Activated T-helper 2 cell treated with anti-CD3 and anti-CD28 coated beads, Interferon-gamma antibody, Interleukin-2, Interleukin-4, amounts not matched to agents 10 μg/mL and 5 μg/mL and 100 μg/mL, durations not matched to agents 14 hours and 24 hours and 36 hours (primary cell): ENCODE results near the gene ASGR1. TPM values are rescaled to one million over a fixed set of nuclear protein-coding genes. Genes with fewer than 3 reads are reported as not detected.

ENCODE experiments used
- DNase-seq: peaks from one replicate; pipeline ENCODE4 v3.0.0; 2021; ENCODE audit warnings: low spot score
- H3K27ac Mint-ChIP-seq: one replicate; pipeline ENCODE4 v1.8.0; 2021; ENCODE audit warnings: mixed read lengths
- H3K27me3 Mint-ChIP-seq: one replicate; pipeline ENCODE4 v1.8.0; 2021; ENCODE audit warnings: low read depth, mixed read lengths
- H3K36me3 Mint-ChIP-seq: one replicate; pipeline ENCODE4 v1.8.0; 2021; ENCODE audit warnings: low read depth, mixed read lengths
- H3K4me1 Mint-ChIP-seq: one replicate; pipeline ENCODE4 v1.8.0; 2021; ENCODE audit warnings: low read depth, mixed read lengths
- H3K4me3 Mint-ChIP-seq: one replicate; pipeline ENCODE4 v1.8.0; 2021; ENCODE audit warnings: low read depth, mild to moderate bottlenecking, moderate library complexity, mixed read lengths
- H3K9me3 Mint-ChIP-seq: one replicate; pipeline ENCODE4 v1.8.0; 2021; ENCODE audit warnings: mixed read lengths
- intact Hi-C: fragments of 100-400 bp; cut with micrococcal nuclease; formaldehyde crosslinking; loops from one replicate; pipeline ENCODE4 v1.15.1; 2023
- total RNA-seq: library from RNA; stranded (reverse); gene quantifications from 2 replicates; pipeline ENCODE4 v1.2.3, GENCODE V29; 2022

ASGR1 gene, protein sequence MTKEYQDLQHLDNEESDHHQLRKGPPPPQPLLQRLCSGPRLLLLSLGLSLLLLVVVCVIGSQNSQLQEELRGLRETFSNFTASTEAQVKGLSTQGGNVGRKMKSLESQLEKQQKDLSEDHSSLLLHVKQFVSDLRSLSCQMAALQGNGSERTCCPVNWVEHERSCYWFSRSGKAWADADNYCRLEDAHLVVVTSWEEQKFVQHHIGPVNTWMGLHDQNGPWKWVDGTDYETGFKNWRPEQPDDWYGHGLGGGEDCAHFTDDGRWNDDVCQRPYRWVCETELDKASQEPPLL
- total RNA-seq = 1.7 and 1.8 TPM in 2 replicates

DNA sequence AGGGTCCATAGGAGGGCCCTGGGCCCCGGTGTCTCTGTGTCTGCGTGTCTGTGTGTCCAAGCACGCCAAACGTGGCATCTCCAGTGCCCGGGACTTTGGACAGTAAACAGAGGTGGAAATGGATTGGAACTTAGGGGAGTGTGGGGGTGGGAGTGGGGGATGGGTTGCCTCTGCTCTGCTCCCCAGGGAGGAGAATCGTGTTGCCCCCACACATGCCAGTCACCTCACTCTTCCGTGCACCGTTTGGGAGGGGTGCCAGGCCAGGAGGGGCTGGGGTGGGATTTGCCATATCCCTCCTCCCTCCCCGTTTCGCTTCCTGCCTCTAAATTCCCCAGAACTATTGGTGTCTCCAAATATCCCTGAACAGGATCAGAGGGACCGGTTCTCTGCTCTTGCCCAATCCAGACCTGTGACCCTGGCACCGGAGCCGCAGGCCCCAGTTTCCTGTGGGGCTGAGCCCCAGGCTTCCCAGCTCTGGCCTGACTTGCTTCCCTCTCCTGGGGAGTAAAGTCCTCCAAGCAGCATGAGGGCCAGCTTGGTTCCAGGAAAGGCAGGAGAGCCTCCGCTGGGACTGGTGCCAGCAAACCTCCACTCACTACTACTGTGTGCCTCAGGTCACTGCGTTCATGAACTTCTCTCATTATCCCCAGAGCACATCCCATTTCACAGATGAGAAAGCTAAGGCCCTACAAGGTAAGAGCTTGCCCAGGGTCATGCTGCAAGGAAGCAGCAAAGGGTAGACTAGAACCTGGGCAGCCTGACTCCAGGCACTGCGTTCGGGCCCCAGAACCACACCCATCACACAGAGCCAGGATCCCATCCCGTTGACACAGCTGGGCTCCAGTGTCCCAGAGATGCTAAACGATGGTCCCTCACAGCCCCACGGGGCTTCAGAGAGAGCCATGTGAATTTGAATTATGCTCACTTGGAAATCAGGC is at the start of gene ASGR1:
ASGR1 (minus strand) TSS at position 54 of the 938 bp plus-strand sequence. CDS start 807 bp downstream, outside the sequence.
- H3K27me3 Mint-ChIP-seq = peaks cover 7% of the 10 kb centered on the region
- H3K36me3 Mint-ChIP-seq = no peaks in the 10 kb centered on the region
- no peak within 1 kb of the TSS for H3K27ac Mint-ChIP-seq
- peaks cover 9% of the 10 kb centered on the region for H3K4me1 Mint-ChIP-seq
- intact Hi-C loops = no loop called here
- no peak for DNase-seq
- H3K9me3 Mint-ChIP-seq = no peaks in the 10 kb centered on the region
- H3K4me3 Mint-ChIP-seq = peak within 1 kb of the TSS; percentile 64

DNA sequence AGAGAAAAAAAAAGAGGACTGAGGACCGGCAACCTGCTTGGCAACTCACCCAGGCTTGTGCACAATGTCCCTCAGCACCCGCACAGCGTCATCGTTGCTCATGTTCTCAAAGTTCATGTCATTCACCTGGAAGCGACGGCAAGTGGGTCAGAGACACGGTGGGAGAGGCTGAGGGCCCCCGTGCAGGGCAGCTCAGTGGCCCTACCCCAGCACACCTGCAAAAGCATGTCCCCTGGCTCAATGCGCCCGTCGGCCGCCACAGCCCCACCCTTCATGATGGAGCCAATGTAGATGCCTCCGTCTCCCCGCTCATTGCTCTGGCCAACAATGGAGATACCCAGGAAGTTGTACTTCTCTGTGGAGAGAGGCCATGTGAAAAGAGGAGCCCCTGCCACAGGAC is 49.8 kb upstream of the ASGR1 start:
- no peaks in the 10 kb centered on the region for H3K9me3 Mint-ChIP-seq
- intact Hi-C loops = no loop called here
- no peak for DNase-seq
- no peak overlapping the region for H3K4me3 Mint-ChIP-seq
- H3K27ac Mint-ChIP-seq = no peak overlapping the region
- no peaks in the 10 kb centered on the region for H3K27me3 Mint-ChIP-seq
- peaks cover 60% of the 10 kb centered on the region for H3K36me3 Mint-ChIP-seq
- H3K4me1 Mint-ChIP-seq = peaks cover 20% of the 10 kb centered on the region

DNA sequence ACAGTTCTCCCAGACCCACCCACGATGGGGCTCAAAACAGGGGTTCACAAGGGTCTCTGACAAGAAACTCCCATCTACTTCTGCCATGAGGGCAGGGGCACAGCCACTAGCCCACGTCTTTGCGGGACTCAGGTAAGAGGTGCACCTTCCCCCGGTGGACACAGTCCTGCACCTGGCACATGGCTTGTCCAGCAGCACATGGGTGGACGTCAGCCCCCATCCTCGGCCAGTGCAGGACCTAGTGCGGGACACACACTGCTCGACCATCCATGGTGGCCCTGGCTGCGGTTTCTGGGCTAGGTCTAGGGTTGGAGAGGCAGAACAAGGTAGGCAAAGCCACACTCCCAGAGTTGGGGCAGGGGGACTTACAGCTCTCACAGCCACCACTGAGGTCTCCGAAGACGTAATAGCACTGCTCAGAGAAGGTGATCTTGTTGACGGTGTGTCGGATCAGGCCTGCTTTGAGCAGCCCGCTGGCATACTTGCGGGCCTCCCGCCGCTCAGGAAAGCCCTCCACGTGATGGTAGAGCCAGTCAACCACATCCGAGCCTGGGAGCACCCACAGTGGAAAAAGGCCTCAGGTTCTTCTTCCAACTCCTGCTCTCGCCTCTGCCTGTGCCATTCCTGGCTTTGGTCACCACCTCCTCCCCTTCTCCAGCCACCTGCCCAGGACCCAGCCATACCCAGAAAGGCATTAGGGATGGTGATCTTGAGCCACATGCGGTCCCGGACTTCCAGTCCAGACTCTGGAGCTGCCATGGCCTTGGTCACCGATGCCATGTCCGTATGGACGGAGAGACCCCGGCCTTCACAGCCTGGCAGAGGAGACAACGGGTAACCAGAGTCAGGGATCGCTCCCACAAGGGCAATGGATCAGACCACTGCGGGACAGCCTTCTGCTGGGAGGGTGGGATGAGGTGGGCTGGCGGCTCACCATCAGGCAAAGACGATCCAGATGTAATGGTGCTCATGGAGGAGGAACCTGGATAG is 47.8 kb upstream of the ASGR1 start:
- Mint-ChIP-seq H3K27me3 (no peaks in the 10 kb centered on the region), H3K27ac (no peak overlapping the region), H3K9me3 (no peaks in the 10 kb centered on the region), H3K4me3 (no peak overlapping the region), H3K4me1 (peaks cover 6% of the 10 kb centered on the region), H3K36me3 (peaks cover 74% of the 10 kb centered on the region)
- no peak for DNase-seq
- intact Hi-C loops = no loop called here

DNA sequence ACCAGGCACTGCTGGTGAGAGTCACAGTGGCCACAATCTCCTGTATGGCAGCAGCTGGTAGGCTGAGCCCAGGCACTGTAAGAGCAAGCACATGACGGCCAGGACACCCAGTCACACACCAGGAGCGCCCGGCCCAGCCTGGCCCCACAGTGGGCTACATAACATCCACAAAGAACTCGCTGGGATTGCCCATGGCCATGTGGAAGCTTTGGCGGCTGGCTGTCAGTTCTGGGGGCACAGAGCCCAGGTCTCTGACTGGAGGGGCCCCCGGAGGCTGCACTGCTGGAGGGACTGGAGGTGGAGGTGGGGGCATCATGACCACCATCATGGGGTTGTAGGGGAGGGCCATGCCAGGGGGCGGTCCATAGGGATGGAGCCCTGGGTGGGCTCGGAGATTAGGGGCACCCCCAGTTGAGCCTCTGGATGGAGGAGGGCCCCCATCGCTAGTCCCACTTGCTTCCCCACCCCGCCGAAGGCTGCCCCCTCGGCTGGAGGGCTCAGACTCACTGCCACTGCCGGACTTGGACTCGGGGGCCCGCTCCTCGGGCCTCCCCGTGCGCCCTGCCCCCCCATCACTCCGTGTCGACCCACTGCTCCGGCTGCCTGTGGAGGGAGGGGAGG is 46.7 kb upstream of the ASGR1 start:
- intact Hi-C loops = no loop called here
- no peak for DNase-seq
- Mint-ChIP-seq H3K27ac (no peak overlapping the region), H3K4me1 (peaks cover 13% of the 10 kb centered on the region), H3K36me3 (peaks cover 81% of the 10 kb centered on the region), H3K27me3 (no peaks in the 10 kb centered on the region), H3K9me3 (no peaks in the 10 kb centered on the region), H3K4me3 (no peak overlapping the region)

DNA sequence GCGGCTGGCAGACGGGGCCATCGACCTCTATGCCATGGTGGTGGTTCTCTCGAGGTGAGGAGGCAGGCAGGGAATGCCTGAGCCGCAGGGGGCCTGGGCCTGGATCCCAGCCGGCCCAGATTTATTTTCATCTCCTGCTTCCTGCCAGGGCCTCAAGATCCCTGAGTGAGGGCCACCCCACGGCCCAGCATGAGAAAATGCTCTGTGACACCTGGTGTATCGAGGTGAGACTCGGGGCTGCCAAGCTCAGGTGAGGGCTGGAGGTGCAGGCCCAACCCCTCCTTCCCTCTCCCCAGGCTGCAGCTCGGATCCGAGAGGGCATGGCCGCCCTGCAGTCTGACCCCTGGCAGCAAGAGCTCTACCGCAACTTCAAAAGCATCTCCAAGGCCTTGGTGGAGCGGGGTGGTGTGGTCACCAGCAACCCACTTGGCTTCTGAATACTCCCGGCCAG is 45.5 kb upstream of the ASGR1 start:
- H3K27ac Mint-ChIP-seq = no peak overlapping the region
- peaks cover 20% of the 10 kb centered on the region for H3K4me1 Mint-ChIP-seq
- H3K27me3 Mint-ChIP-seq = no peaks in the 10 kb centered on the region
- intact Hi-C loops = no loop called here
- peaks cover 80% of the 10 kb centered on the region for H3K36me3 Mint-ChIP-seq
- DNase-seq = no peak
- H3K9me3 Mint-ChIP-seq = no peaks in the 10 kb centered on the region
- no peak overlapping the region for H3K4me3 Mint-ChIP-seq

DNA sequence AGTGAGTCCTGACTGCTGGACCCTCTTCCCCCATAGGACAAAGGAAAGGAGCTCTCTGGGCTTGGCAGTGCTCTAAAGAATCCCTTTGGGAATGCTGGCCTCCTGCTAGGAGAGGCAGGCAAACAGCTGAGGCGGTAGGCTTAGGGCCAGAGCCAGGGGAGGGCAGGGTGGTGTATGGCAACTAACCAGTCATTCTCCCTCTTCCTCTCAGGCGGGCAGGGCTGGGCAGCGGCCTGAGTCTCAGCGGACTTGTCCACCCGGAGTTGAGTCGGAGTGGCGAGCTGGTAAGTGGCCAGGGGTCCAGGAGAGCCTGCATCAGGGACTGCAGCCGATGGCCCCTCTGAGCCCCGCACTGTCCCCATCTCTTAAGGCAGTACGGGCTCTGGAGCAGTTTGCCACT is 44.9 kb upstream of the ASGR1 start:
- no peak overlapping the region for H3K4me3 Mint-ChIP-seq
- no peak overlapping the region for H3K27ac Mint-ChIP-seq
- no peaks in the 10 kb centered on the region for H3K9me3 Mint-ChIP-seq
- no peaks in the 10 kb centered on the region for H3K27me3 Mint-ChIP-seq
- H3K36me3 Mint-ChIP-seq = peaks cover 75% of the 10 kb centered on the region
- no peak for DNase-seq
- H3K4me1 Mint-ChIP-seq = peaks cover 25% of the 10 kb centered on the region
- intact Hi-C loops = no loop called here

DNA sequence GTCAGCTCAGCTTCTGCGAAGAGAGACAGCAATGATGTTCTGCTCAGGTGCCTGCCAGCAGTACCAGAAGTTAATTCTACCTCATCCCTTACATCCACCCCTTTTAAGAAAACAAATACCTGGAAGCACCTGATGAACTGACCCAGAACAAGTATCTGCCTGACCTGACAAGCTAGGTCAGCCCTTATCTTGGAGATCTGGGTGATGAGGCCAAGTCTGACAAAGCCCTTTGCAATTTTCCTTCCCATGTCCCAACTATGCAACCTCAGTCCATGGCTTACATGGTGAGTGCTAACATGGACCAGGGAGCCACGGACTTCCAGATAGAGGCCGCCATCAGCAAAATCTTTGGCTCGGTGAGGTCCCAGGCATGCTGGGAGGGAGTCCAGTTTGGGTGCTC is 44.2 kb upstream of the ASGR1 start:
- H3K36me3 Mint-ChIP-seq = peaks cover 70% of the 10 kb centered on the region
- intact Hi-C loops = no loop called here
- peaks cover 30% of the 10 kb centered on the region for H3K4me1 Mint-ChIP-seq
- no peak for DNase-seq
- H3K9me3 Mint-ChIP-seq = no peaks in the 10 kb centered on the region
- no peaks in the 10 kb centered on the region for H3K27me3 Mint-ChIP-seq
- no peak overlapping the region for H3K27ac Mint-ChIP-seq
- H3K4me3 Mint-ChIP-seq = no peak overlapping the region

DNA sequence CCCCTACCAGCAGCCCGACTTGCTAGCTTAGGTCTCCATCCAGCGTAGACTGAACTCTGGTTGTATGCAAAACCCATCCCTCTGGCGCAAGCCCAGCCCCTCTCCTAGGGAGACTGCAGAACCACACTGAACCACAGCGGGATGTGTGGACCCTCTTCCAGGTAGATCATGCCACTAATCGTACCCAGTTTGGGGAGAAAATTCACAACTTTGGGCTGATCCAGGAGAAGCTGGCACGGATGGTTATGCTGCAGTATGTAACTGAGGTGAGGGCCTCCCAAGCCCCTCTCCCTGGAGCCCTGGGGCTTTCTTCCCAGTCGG is 43.8 kb upstream of the ASGR1 start:
- peaks cover 65% of the 10 kb centered on the region for H3K36me3 Mint-ChIP-seq

DNA sequence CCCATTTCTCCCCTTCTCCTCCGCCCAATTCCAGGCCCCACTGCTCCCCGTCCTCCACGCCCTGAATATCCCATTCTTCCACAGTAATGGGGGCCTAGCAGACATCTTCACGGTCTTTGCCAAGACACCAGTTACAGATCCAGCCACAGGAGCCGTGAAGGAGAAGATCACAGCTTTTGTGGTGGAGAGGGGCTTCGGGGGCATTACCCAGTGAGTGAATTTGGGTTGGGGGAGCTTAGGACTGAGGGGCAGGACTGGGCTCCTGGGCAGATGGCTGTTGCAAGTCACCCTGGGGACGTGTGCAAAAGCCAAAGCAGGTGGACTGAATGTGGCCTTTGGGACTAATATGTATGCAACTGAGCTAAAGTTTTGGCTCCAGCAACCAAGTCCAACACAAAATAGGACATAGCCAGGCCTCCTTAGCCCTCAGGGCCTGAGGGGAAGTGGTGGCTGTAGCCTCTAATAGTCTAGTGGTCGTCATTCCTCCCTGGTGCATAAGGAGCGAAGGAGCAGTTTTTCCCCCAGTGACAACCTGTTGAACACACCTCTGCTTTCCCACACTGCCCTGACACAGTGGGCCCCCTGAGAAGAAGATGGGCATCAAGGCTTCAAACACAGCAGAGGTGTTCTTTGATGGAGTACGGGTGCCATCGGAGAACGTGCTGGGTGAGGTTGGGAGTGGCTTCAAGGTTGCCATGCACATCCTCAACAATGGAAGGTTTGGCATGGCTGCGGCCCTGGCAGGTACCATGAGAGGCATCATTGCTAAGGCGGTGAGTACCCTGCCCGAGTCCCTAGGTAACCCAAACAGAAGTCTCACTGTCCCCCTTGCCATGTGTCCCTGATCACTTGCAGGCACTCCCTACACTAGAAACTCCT is 43.2 kb upstream of the ASGR1 start:
- no peak for DNase-seq
- Mint-ChIP-seq H3K4me3 (no peak overlapping the region), H3K27ac (no peak overlapping the region), H3K27me3 (no peaks in the 10 kb centered on the region), H3K9me3 (no peaks in the 10 kb centered on the region), H3K4me1 (peaks cover 33% of the 10 kb centered on the region), H3K36me3 (peaks cover 61% of the 10 kb centered on the region)
- intact Hi-C loops = no loop called here

More for the DNA sequence above, 43.8 kb upstream of the ASGR1 start:
- Mint-ChIP-seq H3K4me3 (no peak overlapping the region), H3K4me1 (peaks cover 30% of the 10 kb centered on the region), H3K27ac (no peak overlapping the region), H3K27me3 (no peaks in the 10 kb centered on the region), H3K9me3 (no peaks in the 10 kb centered on the region)
- no peak for DNase-seq
- intact Hi-C loops = no loop called here

DNA sequence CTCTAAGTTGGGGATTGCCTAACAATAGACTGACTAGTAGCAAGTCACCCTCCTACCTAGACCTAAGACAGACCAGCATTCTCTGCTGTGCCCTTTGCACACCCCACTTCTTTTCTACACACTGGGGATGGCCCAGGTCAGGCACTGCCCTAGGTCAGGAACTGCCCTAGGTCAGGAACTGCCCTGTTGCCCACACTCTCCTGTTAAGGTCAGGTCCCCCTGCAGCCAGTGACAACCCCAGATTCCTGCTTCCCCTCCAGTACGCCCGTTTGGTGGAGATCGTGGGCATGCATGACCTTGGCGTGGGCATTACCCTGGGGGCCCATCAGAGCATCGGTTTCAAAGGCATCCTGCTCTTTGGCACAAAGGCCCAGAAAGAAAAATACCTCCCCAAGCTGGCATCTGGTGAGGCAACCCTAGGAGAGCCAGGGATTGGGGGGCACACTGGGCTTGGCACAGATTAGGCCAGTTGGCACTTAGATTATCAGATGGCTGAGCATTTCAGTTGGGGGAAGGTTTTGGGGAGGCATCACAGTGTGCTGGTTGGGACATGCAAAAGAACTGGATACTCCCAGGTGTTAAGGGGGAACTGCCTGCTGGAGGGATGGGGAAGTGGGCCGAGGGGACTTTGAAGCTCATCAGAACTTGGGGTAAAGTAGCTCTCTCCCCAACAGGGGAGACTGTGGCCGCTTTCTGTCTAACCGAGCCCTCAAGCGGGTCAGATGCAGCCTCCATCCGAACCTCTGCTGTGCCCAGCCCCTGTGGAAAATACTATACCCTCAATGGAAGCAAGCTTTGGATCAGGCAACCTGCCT is 42.3 kb upstream of the ASGR1 start:
- Mint-ChIP-seq H3K4me3 (peak overlapping the region; percentile 99), H3K9me3 (no peaks in the 10 kb centered on the region), H3K4me1 (peaks cover 36% of the 10 kb centered on the region), H3K27me3 (no peaks in the 10 kb centered on the region), H3K27ac (peak overlapping the region; percentile 91), H3K36me3 (peaks cover 53% of the 10 kb centered on the region)
- intact Hi-C loops = loop anchor here (1.0 kb wide), 2 partner anchors 13 to 73 kb away; partner anchors contain the start of genes DVL2 and YBX2
- DNase-seq = no peak
